Stimulated activated CD4-positive, alpha-beta T cell treated with anti-CD3 and anti-CD28 coated beads, Interleukin-15, amount 100 ng/mL, for 1 hour (primary cell): Measurements from ENCODE around the gene ACO2.
A peak's percentile ranks its signal among the peaks of the same experiment; 100 is the strongest.
"Not testable (repeated sequence)": the region's sequence is repeated elsewhere in the genome, so short reads cannot be mapped to it uniquely, and the experiment has no call there.

ENCODE experiments used
- DNase-seq, 2 donors: peaks; one replicate each; pipeline ENCODE4 v3.0.0-alpha.2; 2020; ENCODE audit warnings: low read depth in 1 of 2, low spot score in 1 of 2

ACO2 gene

GRCh38 chr22:41539146-41540005 lies 70.5 kb downstream of the ACO2 start:
- no peak for DNase-seq

DNA sequence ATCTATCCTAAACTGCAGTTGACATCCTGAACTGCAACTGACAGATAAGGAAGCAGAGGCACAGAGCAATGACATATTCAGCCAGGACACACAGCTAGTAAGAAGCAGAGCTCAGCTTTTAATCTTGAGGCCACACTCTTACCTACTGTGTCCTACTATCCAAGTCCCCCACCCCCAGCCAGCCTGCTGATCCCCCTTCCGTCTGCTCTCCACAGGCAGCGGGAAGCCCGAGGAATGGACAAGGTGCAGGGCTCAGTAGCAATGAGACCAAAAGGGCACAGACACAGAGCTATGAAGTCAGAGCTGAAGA lies 71.0 kb downstream of the ACO2 start:
- no peak for DNase-seq

- no peak for DNase-seq
Observed at GRCh38 chr22:41540365-41540764, 71.4 kb downstream of the ACO2 start.

DNA sequence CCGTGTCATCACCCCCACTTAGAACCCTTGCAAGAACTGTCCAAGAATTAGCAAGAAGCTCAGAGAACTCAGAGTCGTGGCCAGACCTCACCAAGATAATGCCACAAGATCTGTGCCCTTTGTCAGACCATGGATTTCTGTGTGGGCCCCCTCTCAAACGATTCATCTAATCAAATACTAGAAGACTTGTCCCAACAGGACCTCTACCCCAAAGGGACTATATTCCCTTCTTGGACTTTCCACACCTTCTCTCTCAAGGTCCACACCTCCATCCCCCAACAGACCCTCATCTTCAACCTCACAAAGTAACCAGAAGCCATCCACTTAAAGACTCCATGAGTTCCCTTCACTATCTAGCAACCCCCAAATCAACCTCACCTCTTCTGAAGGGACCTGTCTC lies 72.6 kb downstream of the ACO2 start:
- no peak for DNase-seq

DNA sequence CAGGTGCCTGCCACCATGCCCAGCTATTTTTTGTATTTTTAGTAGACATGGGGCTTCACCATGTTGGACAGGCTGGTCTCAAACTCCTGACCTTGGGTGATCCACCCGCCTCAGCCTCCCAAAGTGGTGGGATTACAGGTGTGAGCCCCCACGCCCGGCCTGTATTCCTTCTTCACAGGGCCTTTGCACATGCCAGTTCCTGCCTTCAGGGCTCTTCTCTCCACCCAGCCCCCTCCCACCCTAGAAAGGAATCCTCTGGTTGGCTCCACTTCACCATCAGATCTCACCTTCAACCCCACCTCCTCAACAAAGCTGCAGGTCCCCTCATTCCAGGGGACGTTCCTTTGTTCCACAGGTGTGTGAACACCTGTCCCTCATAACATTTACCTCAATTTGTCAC lies 73.3 kb downstream of the ACO2 start:
- no peak for DNase-seq

DNA sequence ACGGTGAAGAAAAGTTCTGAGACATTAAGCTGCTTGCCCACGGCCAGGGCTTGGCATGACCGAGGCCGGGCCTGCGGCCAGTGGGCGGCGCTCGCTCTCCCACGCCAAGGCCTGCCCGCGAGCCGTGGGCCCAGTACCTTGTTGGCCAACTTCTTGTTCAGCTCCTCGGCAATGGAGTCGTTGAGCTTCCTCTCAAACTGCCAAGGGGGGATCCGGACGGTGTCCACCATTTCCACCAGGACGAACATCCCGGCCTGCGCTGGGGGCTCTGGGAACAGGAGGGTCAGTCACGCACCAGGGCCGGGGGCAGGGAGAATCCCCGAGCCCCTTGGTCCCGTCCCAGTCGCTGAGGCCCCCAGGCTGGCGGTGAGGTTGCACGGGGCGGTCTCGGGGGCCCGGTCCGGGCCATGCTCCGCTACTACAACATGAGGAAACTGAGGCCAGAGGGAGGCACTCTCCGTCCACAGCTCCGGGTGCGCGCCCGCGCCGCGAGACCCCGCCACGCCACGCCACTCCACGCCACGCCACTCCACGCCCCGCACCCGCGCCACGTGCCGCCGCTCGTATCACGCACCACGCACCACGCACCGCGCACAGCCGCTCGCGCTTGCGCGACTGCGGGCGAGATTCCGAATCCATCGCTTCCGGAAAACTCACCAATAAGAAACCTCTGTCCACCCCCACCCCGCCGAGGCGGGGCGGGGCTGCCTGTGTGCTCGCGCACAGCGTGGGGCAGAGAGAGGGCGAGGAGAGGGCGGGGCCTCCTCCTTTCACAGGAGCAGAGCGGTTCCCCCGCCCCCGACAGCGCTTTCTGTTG lies 75.1 kb downstream of the ACO2 start, which contains the start of gene POLR3H:
Gene POLR3H (minus strand): TSS at position 617 of the 817 bp plus-strand sequence. CDS start 369 bp downstream, at position 248.
- peak; percentile 91 to 95 for DNase-seq

- no peak for DNase-seq
Observed at GRCh38 chr22:41544671-41545476, 76.0 kb downstream of the ACO2 start.

DNA sequence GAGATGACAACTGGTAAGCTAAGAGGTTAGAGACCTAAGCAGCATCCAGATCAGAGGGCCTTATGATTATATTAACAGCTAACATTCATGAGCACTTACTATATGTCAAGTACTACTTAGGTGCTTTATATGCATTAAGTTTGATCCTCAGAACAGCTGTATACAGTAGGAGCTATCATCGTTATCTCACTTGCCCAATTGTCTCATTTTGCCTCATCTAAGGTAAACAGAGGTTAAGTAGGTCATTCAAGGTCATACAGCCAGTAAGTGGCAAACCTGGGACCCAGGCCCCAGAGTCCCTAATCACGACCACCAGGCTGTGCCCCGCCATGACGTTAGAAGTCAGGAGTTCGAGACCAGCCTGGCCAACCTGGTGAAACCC lies 79.9 kb downstream of the ACO2 start:
- DNase-seq: no peak

- no peak for DNase-seq
Observed at GRCh38 chr22:41550952-41551491, 82.1 kb downstream of the ACO2 start.

DNA sequence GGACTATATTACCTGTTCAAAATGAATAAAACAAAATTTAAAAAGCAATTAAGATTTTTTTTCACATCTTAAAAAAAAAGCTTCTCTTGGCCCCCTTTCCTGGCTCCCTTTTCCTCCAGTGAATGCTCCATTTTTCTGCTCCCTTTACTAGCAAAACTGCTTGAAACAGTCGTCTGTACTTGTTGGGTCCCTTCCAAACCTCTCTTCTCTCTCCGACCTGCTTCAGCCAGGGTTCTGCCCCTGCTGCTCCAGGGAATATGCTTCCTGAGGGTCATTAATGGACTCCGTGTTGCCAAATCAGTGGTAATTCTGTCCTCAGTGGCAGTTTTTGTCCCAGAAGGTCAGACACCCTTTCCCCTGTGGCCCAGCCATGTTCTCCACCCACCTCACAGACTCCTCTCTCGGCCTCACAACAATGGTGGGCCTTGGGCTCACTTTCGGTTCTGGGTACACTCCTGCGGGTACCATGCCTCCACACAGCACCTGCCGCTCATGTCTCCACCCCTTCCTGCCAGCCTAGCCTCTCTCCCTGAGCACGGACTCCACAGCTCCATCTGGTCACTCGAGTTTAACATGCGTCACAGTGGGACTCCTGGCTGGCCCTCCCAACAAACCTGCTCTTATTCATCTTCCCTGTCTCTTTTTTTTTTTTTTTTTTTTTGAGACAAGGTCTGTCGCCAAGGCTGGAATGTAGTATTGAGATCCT lies 83.1 kb downstream of the ACO2 start:
- DNase-seq: no peak

DNA sequence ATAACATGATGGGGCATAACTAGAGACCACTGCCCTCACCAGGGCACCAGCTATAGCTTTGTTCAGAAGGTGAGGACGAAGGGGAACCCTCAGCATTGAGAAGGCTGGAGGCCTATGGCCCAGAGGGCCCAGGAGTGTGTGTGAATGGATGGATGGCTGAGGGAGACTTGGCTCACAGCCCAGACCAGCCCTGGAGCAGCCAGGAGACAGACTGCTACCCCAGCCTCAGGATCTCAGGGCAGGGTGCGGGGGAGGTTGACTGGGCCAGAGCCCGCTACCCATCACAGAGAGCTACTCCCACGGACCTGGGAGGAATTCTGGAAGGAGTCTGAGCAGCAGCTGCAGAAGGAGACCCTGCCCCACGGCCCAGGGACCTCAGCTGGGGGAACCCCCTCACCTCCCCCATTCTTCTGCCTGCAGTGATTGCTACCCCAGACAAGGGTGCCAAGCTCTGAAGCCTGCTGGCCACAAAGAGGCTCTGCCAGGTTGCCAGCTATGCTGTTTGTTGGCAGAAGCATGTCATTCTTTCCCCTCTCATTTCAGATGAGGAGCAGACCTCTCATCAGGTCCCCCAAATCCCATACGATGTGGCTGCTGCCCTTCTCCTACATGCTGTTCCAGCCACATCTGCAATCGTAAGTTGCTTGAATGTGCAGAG lies 86.5 kb downstream of the ACO2 start:
- DNase-seq: no peak

GRCh38 chr22:41556561-41556960 lies 87.6 kb downstream of the ACO2 start:
- DNase-seq: no peak

GRCh38 chr22:41557401-41558240 lies 88.7 kb downstream of the ACO2 start:
- no peak for DNase-seq

GRCh38 chr22:41558241-41558630 lies 89.3 kb downstream of the ACO2 start:
- DNase-seq: not testable (repeated sequence)

- no peak for DNase-seq
Observed at GRCh38 chr22:41560095-41560471, 91.2 kb downstream of the ACO2 start.

- no peak for DNase-seq
Observed at GRCh38 chr22:41561335-41561734, 92.4 kb downstream of the ACO2 start.

DNA sequence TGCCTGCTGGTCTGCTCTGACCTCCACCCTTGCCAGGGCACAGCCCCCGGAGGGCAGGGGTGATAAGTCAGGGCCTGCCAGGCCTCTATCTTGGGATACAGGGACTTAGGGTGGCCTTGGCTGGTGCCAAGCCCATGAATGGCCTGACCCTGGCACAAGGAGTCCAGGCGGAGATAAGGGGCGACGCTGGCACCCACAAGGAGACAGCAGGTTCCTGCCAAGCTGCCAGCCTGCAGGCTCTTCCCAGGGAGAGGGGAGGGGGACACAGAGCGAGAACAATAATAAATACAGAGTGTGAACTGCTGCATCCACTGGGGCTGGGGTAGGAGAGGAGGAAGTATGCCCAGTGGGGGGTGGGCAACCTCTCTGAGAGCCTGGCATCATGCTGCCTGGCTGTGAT lies 92.9 kb downstream of the ACO2 start:
- no peak for DNase-seq

- DNase-seq: no peak
Observed at GRCh38 chr22:41562461-41562860, 93.5 kb downstream of the ACO2 start.

GRCh38 chr22:41563051-41563711 lies 94.3 kb downstream of the ACO2 start:
- DNase-seq: no peak
